Measurements from ENCODE around the gene ARIH2. TPM values are rescaled to one million over a fixed set of nuclear protein-coding genes. Genes with fewer than 3 reads are reported as not detected.
"Not testable (repeated sequence)": the region's sequence is repeated elsewhere in the genome, so short reads cannot be mapped to it uniquely, and the experiment has no call there.

The ARIH2 gene
- total RNA-seq, 1 experiment from 2014 or later: 76.8 TPM

- Histone ChIP-seq H3K9me3 (ENCODE audit: low read depth, low read length, poor library complexity, severe bottlenecking) (no peaks in the 10 kb centered on the region), H3K4me1 (ENCODE audit: insufficient read depth, low read length, poor library complexity, severe bottlenecking) (no peaks in the 10 kb centered on the region), H3K27me3 (replicated peaks; ENCODE audit: insufficient read depth, low read depth, low read length, poor library complexity) (no peaks in the 10 kb centered on the region), H3K36me3 (ENCODE audit: insufficient read depth, low read length, poor library complexity, severe bottlenecking) (no peaks in the 10 kb centered on the region), H3K27ac (ENCODE audit: low read depth, low read length, poor library complexity, severe bottlenecking) (peak overlapping the region; percentile 97), H3K4me3 (ENCODE audit: low read depth, low read length, poor library complexity, severe bottlenecking) (peak overlapping the region; percentile 74)
- ChIA-PET CTCF (interaction anchor here (0.6 to 1.9 kb wide), 5 partner anchors 13 to 607 kb away, joined by 3 to 14 read pairs (median 4); partner anchors contain the start of genes NDUFAF3 and P4HTM), POLR2A (ENCODE audit: low non-redundant PET) (interaction anchor here (1.1 kb wide), 1 partner anchor 20 kb away, joined by 13 read pairs; no protein-coding TSS in a partner anchor)
- no TSS peak for BruUV-seq (replicated peaks)
- intact Hi-C loops (cut with micrococcal nuclease; ENCODE audit: unreplicated experiment): no loop called here
- DNase-seq (ENCODE audit: low spot score): peak; percentile 87
- TF ChIP-seq CTCF (conservative IDR thresholded peaks at IDR 0.05; ENCODE audit: low read depth, low read length) (no peak), EZH2 (IDR thresholded peaks at IDR 0.05; ENCODE audit: borderline replicate concordance, low read depth, low read length, poor library complexity, severe bottlenecking) (no peak)
Measured at GRCh38 chr3:49007771-49008528, 89.3 kb downstream of the ARIH2 start.

- ChIA-PET CTCF (interaction anchor here (1.9 kb wide), 1 partner anchor 21 kb away, joined by 5 read pairs; no protein-coding TSS in a partner anchor), POLR2A (ENCODE audit: low non-redundant PET) (interaction anchor here (0.7 kb wide), 1 partner anchor 1180 kb away, joined by 5 read pairs; no protein-coding TSS in a partner anchor)
- H3K36me3 ChIP-seq (ENCODE audit: insufficient read depth, low read length, poor library complexity, severe bottlenecking); DNase-seq (ENCODE audit: low spot score); intact Hi-C loops (cut with micrococcal nuclease; ENCODE audit: unreplicated experiment); H3K4me1 ChIP-seq (ENCODE audit: insufficient read depth, low read length, poor library complexity, severe bottlenecking); H3K27ac ChIP-seq (ENCODE audit: low read depth, low read length, poor library complexity, severe bottlenecking); H3K9me3 ChIP-seq (ENCODE audit: low read depth, low read length, poor library complexity, severe bottlenecking); H3K27me3 ChIP-seq (replicated peaks; ENCODE audit: insufficient read depth, low read depth, low read length, poor library complexity): not testable (repeated sequence)
- BruUV-seq (replicated peaks): TSS peak; percentile 34
- peak overlapping the region; percentile 74 for H3K4me3 ChIP-seq (ENCODE audit: low read depth, low read length, poor library complexity, severe bottlenecking)
Measured at GRCh38 chr3:49008627-49009026, 90.0 kb downstream of the ARIH2 start.

- ChIA-PET CTCF (no interaction called here), POLR2A (ENCODE audit: low non-redundant PET) (interaction anchor here (0.7 kb wide), 1 partner anchor 1179 kb away, joined by 5 read pairs; no protein-coding TSS in a partner anchor)
- Histone ChIP-seq H3K36me3 (ENCODE audit: insufficient read depth, low read length, poor library complexity, severe bottlenecking) (peaks cover 3% of the 10 kb centered on the region), H3K27ac (ENCODE audit: low read depth, low read length, poor library complexity, severe bottlenecking) (no peak overlapping the region), H3K4me3 (ENCODE audit: low read depth, low read length, poor library complexity, severe bottlenecking) (no peak overlapping the region), H3K9me3 (ENCODE audit: low read depth, low read length, poor library complexity, severe bottlenecking) (no peaks in the 10 kb centered on the region), H3K4me1 (ENCODE audit: insufficient read depth, low read length, poor library complexity, severe bottlenecking) (no peaks in the 10 kb centered on the region), H3K27me3 (replicated peaks; ENCODE audit: insufficient read depth, low read depth, low read length, poor library complexity) (no peaks in the 10 kb centered on the region)
- intact Hi-C loops (cut with micrococcal nuclease; ENCODE audit: unreplicated experiment): no loop called here
- TF ChIP-seq CTCF (conservative IDR thresholded peaks at IDR 0.05; ENCODE audit: low read depth, low read length) (no peak), EZH2 (IDR thresholded peaks at IDR 0.05; ENCODE audit: borderline replicate concordance, low read depth, low read length, poor library complexity, severe bottlenecking) (no peak)
- no TSS peak for BruUV-seq (replicated peaks)
- no peak for DNase-seq (ENCODE audit: low spot score)
Measured at GRCh38 chr3:49009396-49009795, 90.8 kb downstream of the ARIH2 start.
